HG02642 (cell line): Measurements from ENCODE around the gene SIL1.

Experiments
- ATAC-seq: cut with Tn5 transposase; IDR thresholded peaks from one replicate; pipeline ENCODE4 v1.9.1; 2021; ENCODE audit warnings: mild to moderate bottlenecking; ENCODE audit not compliant: unreplicated experiment, poor library complexity

Gene SIL1

GRCh38 chr5:138951091-138951985 lies 246.8 kb downstream of the SIL1 start:
- no peak for ATAC-seq

DNA sequence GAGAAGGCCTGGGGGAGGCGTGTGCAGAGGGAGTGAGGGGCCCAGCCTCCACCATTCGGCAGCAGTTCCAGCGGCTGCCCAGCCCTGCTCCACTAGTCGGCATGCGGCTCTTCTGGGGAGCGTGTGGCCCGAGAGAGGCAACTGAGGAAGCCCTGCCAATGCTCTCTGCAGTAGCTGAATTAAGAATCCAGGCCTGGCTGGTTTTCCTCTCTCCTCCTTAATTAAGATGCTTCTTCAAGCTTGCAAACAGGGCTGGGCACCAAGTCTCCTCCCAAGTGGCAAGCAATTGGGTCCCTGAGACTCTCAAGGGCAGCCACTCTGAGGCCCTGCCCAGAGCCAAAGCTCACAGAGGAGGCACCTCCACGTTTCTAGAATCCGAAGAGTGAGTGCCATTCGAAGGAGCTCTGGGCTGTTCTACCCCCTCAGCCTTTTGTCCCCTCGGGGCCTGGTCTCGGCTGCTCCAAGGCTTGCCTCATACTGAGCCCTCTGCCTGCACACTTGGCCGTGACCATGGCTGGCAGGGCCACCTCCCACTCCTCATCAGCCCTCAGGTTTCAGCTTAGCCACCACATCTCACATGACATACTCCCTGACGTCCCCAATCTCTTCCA lies 247.6 kb downstream of the SIL1 start:
- ATAC-seq = no peak

DNA sequence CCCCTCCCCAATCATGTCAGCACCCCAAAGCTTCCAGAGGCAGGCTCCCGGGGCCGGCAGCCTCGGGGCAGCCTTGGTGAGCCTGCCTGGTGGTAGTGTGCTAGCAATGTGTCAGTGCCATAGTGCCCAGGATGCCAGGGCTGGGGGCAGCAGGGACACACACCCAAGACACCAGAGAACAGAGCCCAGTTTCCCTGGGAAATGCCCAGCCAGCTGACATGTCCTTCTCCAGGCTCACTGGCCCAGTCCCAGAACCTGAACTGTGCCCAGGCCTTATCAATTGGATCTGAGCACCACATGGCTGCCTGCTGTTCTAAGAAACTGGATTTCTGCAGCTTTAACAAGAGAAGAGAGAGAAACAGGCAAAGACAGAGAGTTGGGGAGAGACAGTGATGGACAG lies 248.2 kb downstream of the SIL1 start:
- ATAC-seq = no peak

DNA sequence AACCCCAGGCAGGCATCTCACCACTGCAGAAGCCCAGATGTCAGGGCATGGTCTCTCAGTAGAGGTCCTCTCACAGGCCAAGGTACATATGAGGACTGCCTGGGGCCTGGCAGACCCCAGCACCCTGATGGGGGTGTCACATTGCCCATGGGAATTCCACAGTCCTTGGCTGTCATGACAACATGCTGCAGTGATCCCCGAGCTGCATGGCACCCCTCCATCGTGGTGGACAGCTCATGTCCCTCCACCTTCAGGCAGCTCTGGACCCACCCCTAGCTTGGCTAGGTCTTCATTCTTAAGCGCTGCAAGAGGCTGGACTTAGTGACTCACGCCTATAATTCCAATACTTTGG lies 249.0 kb downstream of the SIL1 start:
- ATAC-seq = no peak

GRCh38 chr5:138948471-138949222 lies 249.5 kb downstream of the SIL1 start:
- no peak for ATAC-seq

GRCh38 chr5:138947780-138948179 lies 250.4 kb downstream of the SIL1 start:
- ATAC-seq = no peak

- ATAC-seq = no peak
These were observed 251.2 kb downstream of the SIL1 start for GRCh38 chr5:138946831-138947560.

GRCh38 chr5:138946241-138946623 lies 251.9 kb downstream of the SIL1 start:
- no peak for ATAC-seq

- ATAC-seq = no peak
These were observed 252.5 kb downstream of the SIL1 start for GRCh38 chr5:138945421-138946240.

DNA sequence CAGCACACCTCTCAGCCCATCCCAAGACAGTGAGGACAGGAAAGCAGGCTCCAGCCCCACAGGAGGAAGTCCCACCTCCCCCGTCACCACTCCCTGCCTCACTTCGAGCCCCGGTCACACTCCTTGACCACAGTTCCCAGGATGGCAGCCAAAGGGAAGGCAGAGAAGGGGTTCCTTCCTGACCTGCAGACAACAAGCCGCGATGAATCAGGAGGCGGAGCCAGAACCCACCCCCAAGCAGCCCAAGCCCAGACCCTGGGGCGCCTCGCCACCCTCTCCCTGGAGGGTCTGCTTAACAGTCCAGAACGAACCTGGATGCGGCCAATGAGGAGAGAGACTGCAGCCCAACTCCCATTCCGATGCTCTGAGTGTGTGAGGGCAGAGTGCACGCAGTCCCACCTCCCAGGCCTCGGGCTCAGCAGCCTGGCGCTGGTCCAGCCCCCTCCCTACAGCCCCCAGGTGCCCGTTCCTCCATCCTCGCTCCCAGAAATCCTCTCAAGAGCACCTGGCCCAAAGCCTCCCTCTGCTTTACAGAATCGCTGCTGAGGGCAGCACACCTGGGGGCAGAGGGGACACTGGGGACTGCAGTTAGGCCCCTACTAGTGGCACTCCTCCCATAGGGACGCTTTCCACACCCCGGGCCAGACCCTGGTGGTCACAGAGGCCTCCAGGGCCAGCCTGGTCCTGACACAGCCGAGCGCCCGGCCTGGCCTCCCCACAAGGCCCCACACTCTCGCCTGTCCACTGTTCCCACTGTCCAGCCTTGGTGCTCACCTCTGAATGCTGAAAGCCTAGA lies 253.4 kb downstream of the SIL1 start:
- ATAC-seq = no peak

- ATAC-seq = no peak
These were observed 254.5 kb downstream of the SIL1 start for GRCh38 chr5:138943599-138944173.

DNA sequence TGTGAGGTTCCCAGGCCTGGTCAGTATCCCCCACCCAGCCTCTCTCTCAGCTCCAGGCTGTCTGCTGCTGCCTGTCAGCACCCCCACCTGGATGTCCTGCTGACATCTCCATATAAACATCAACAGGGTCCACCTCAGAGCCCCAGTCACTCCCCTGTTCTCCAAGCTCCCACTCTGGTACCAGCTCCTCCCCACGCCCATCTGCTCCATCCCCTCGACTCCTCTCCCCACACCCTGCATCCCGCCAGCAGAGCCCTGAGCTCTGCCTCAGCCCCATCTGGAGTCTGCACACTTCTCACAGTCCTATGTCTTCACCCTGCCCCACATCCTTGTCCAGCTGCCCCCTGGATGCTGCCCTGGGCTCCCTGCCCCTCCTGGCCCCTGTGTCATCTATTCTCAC lies 255.3 kb downstream of the SIL1 start:
- ATAC-seq = no peak

- no peak for ATAC-seq
These were observed 256.1 kb downstream of the SIL1 start for GRCh38 chr5:138942066-138942465.

DNA sequence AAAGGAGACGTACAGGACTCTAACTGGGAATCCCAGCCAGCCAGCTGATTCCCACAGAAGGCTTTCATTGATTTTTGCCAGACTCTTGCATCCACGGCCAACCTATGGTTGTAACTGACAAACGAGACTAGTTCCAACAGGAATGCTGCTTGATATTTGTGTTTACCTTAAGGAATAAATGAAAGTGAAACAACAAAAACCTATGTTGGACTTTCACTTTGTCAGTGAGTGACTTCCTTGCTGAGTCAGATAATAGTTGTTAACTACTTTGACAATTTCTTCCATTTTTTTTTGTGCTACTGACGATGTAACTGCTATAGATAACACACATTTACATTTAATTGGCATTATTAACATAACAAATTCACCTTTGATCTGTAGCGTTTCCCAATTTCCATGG lies 259.6 kb downstream of the SIL1 start:
- no peak for ATAC-seq

GRCh38 chr5:138937392-138938387 lies 260.5 kb downstream of the SIL1 start:
- ATAC-seq = no peak

- no peak for ATAC-seq
These were observed 261.2 kb downstream of the SIL1 start for GRCh38 chr5:138936968-138937345.

GRCh38 chr5:138936225-138936967 lies 261.8 kb downstream of the SIL1 start:
- ATAC-seq = no peak
